Measurements from ENCODE around the gene ACSL1.
"Not testable (repeated sequence)": the region's sequence is repeated elsewhere in the genome, so short reads cannot be mapped to it uniquely, and the experiment has no call there.

The ACSL1 gene

GRCh38 chr4:184750926-184751584 lies 74.7 kb downstream of the ACSL1 start:
- peaks cover 12% of the 10 kb centered on the region for H3K4me1 Mint-ChIP-seq (ENCODE audit: low read depth)

GRCh38 chr4:184748251-184748652 lies 77.5 kb downstream of the ACSL1 start:
- H3K4me1 Mint-ChIP-seq (ENCODE audit: low read depth): peaks cover 16% of the 10 kb centered on the region
- H3K27ac Mint-ChIP-seq: no peak overlapping the region
- no peaks in the 10 kb centered on the region for H3K36me3 Mint-ChIP-seq (ENCODE audit: low read depth)
- no peaks in the 10 kb centered on the region for H3K9me3 Mint-ChIP-seq
- H3K27me3 Mint-ChIP-seq: no peaks in the 10 kb centered on the region
- H3K4me3 Mint-ChIP-seq: no peak overlapping the region

More at GRCh38 chr4:184750926-184751584, 74.7 kb downstream of the ACSL1 start:
- Mint-ChIP-seq H3K27ac (no peak overlapping the region), H3K36me3 (ENCODE audit: low read depth) (peaks cover 20% of the 10 kb centered on the region), H3K4me3 (no peak overlapping the region), H3K27me3 (no peaks in the 10 kb centered on the region), H3K9me3 (no peaks in the 10 kb centered on the region)

DNA sequence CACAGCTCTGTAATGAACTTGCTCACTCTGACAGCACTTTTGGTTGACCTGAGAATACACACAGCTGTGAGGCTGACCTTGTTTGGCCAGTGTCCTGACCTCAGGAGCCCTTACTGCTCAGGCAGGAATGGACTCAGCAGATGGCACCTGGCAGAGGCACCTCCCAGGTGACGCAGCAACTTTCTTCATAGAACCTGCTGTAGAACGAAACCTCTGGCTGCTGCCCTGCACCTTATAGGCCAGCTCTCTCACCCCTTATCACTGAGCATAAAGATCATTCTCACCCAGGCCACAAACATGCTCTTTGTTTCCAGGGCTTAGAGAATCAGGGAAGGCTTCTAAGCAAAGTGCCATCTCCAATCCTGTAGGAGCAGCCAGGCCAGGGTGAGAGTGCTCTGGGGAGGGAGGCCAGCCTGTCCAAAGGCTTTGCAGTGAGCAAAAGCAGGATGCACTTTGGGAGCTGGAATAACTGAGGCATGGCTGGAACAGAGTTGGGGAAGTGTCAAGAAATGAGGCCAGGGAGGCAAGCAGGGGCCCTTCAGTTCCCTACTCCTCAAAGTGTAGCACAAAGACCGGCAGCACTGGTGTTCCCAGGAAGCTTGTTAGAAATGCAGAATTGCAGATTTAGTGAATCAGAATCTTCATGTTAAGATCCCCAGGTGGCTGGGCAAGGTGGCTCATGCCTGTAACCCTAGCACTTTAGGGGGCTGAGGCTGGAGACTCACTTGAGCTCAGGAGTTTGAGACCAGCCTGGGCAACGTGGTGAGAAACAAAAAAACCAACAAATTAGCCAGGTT lies 78.5 kb downstream of the ACSL1 start:
- Mint-ChIP-seq H3K4me1 (ENCODE audit: low read depth) (peaks cover 16% of the 10 kb centered on the region), H3K27me3 (no peaks in the 10 kb centered on the region), H3K9me3 (no peaks in the 10 kb centered on the region), H3K36me3 (ENCODE audit: low read depth) (no peaks in the 10 kb centered on the region), H3K4me3 (no peak overlapping the region), H3K27ac (no peak overlapping the region)

DNA sequence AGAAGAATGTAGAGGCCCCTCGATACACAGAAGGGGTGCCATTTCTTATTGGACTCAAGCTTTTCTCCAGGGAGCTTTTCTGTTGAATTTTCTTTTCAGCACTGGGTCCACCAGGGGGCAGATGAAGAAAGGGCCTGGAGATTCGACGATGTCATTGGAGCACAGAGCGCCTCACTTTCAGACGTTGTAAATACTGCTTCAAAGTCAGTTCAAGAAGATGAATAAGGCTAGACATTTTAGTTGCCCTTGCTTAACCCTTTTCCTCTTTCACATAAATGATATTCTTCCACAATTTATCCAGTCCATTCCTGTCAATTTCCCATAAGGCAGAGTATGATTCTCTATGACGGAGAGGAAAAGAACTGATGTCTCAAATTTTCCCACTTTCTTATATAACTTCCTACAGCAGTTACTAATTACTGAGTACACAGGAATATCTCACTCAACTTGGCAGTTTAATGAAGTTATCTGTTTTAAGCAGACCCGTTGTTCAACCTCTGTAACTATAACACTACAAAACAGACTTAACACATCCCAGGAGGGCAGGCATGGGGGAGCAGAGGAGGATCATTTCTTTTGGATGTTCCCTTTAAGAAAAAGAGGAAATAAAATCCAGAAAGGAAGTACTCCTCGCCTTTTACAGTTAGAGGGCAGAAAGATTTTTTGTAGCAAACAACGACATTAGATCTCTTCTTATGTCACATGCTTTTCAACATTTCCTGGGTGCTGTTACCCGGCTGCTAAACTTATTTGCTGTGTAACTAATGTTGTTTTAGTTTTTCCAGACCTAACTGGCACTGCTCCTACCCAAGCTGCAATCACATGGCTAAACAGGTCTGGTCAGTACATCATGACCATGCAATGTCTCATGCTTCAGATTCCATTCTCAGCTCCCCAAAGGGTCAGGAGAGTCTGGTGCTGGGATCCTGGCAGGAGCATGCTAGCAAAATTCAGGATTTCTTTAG lies 79.7 kb downstream of the ACSL1 start:
- no peaks in the 10 kb centered on the region for H3K27me3 Mint-ChIP-seq
- H3K4me3 Mint-ChIP-seq: no peak overlapping the region
- H3K9me3 Mint-ChIP-seq: no peaks in the 10 kb centered on the region
- no peak overlapping the region for H3K27ac Mint-ChIP-seq
- peaks cover 16% of the 10 kb centered on the region for H3K4me1 Mint-ChIP-seq (ENCODE audit: low read depth)
- H3K36me3 Mint-ChIP-seq (ENCODE audit: low read depth): no peaks in the 10 kb centered on the region

DNA sequence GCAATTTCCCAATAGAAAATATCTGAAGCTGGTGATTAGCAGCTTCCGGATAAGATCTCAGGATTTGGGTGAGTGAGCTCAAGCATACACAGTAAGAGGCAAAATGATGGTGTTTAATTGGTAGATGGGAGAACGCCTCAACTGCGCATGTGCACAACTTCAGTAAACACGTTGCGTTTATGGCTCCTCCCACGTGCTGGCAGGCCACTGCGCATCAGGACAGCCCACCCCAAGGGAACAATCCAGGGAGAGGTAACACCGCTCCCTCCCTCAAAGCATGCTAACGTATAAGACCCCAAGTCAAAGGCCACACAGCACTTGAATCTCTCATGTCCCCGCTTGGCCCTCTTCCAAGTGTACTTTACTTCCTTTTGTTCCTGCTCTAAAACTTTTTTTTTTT lies 81.5 kb downstream of the ACSL1 start:
- H3K4me3 Mint-ChIP-seq: no peak overlapping the region
- H3K4me1 Mint-ChIP-seq (ENCODE audit: low read depth): peaks cover 28% of the 10 kb centered on the region
- H3K27ac Mint-ChIP-seq: no peak overlapping the region
- no peaks in the 10 kb centered on the region for H3K9me3 Mint-ChIP-seq
- H3K27me3 Mint-ChIP-seq: no peaks in the 10 kb centered on the region
- no peaks in the 10 kb centered on the region for H3K36me3 Mint-ChIP-seq (ENCODE audit: low read depth)

GRCh38 chr4:184743650-184744049 lies 82.1 kb downstream of the ACSL1 start:
- H3K4me3 Mint-ChIP-seq: no peak overlapping the region
- no peaks in the 10 kb centered on the region for H3K9me3 Mint-ChIP-seq
- no peak overlapping the region for H3K27ac Mint-ChIP-seq
- H3K27me3 Mint-ChIP-seq: no peaks in the 10 kb centered on the region
- no peaks in the 10 kb centered on the region for H3K36me3 Mint-ChIP-seq (ENCODE audit: low read depth)
- H3K4me1 Mint-ChIP-seq (ENCODE audit: low read depth): peaks cover 31% of the 10 kb centered on the region

GRCh38 chr4:184741651-184742050 lies 84.1 kb downstream of the ACSL1 start:
- not testable (repeated sequence) for H3K4me3 Mint-ChIP-seq; H3K9me3 Mint-ChIP-seq; H3K27me3 Mint-ChIP-seq; H3K27ac Mint-ChIP-seq; H3K36me3 Mint-ChIP-seq (ENCODE audit: low read depth)
- H3K4me1 Mint-ChIP-seq (ENCODE audit: low read depth): peaks cover 25% of the 10 kb centered on the region

- no peaks in the 10 kb centered on the region for H3K9me3 Mint-ChIP-seq
Measured at GRCh38 chr4:184740980-184741391, 84.8 kb downstream of the ACSL1 start.

GRCh38 chr4:184739575-184739974 lies 86.2 kb downstream of the ACSL1 start:
- Mint-ChIP-seq H3K4me1 (ENCODE audit: low read depth) (peaks cover 18% of the 10 kb centered on the region), H3K27ac (peak overlapping the region; percentile 31)
- not testable (repeated sequence) for H3K4me3 Mint-ChIP-seq; H3K9me3 Mint-ChIP-seq; H3K27me3 Mint-ChIP-seq; H3K36me3 Mint-ChIP-seq (ENCODE audit: low read depth)

More at GRCh38 chr4:184740980-184741391, 84.8 kb downstream of the ACSL1 start:
- no peak overlapping the region for H3K27ac Mint-ChIP-seq
- no peak overlapping the region for H3K4me3 Mint-ChIP-seq
- no peaks in the 10 kb centered on the region for H3K36me3 Mint-ChIP-seq (ENCODE audit: low read depth)
- H3K27me3 Mint-ChIP-seq: no peaks in the 10 kb centered on the region
- peaks cover 18% of the 10 kb centered on the region for H3K4me1 Mint-ChIP-seq (ENCODE audit: low read depth)

GRCh38 chr4:184734758-184735157 lies 91.0 kb downstream of the ACSL1 start:
- H3K27me3 Mint-ChIP-seq: no peaks in the 10 kb centered on the region
- H3K4me3 Mint-ChIP-seq: peak overlapping the region; percentile 96
- peaks cover 24% of the 10 kb centered on the region for H3K36me3 Mint-ChIP-seq (ENCODE audit: low read depth)
- peaks cover 40% of the 10 kb centered on the region for H3K4me1 Mint-ChIP-seq (ENCODE audit: low read depth)
- no peaks in the 10 kb centered on the region for H3K9me3 Mint-ChIP-seq
- H3K27ac Mint-ChIP-seq: peak overlapping the region; percentile 90

- H3K27me3 Mint-ChIP-seq: no peaks in the 10 kb centered on the region
- peaks cover 32% of the 10 kb centered on the region for H3K4me1 Mint-ChIP-seq (ENCODE audit: low read depth)
- H3K9me3 Mint-ChIP-seq: no peaks in the 10 kb centered on the region
- peak within 1 kb of the TSS; percentile 90 for H3K27ac Mint-ChIP-seq
- H3K4me3 Mint-ChIP-seq: peak within 1 kb of the TSS; percentile 96
- peaks cover 33% of the 10 kb centered on the region for H3K36me3 Mint-ChIP-seq (ENCODE audit: low read depth)
Measured at GRCh38 chr4:184733654-184734524, 91.9 kb downstream of the ACSL1 start, which contains the start of gene CENPU. Gene CENPU, minus strand, starts transcription at chr4:184734096. Its CDS starts 34 bp downstream, at chr4:184734062.

DNA sequence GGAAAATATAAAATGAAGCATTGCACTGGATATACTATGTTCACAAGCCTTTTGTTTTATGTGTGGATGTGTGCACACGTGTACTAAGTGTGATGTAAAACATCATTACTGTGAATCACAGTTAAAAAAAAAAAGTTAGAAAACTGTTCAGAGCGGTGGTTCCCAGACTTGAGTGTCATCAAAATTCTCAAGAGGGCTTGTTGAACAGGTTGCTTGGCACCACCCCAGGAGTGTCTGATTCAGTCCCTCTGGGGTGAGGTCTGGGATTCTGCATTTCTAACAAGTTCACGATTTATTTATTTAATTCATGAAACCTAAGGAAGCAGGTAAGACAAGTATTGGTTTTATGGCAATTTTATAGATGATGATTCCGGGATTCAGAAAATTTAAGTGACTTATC lies 93.6 kb downstream of the ACSL1 start:
- Mint-ChIP-seq H3K36me3 (ENCODE audit: low read depth) (peaks cover 49% of the 10 kb centered on the region), H3K4me1 (ENCODE audit: low read depth) (peaks cover 32% of the 10 kb centered on the region), H3K4me3 (peak overlapping the region; percentile 96), H3K27me3 (no peaks in the 10 kb centered on the region), H3K9me3 (no peaks in the 10 kb centered on the region), H3K27ac (no peak overlapping the region)

- H3K4me3 Mint-ChIP-seq: no peak overlapping the region
- no peaks in the 10 kb centered on the region for H3K27me3 Mint-ChIP-seq
- H3K9me3 Mint-ChIP-seq: no peaks in the 10 kb centered on the region
- H3K27ac Mint-ChIP-seq: no peak overlapping the region
- H3K4me1 Mint-ChIP-seq (ENCODE audit: low read depth): peaks cover 32% of the 10 kb centered on the region
- H3K36me3 Mint-ChIP-seq (ENCODE audit: low read depth): peaks cover 58% of the 10 kb centered on the region
Measured at GRCh38 chr4:184731056-184731455, 94.7 kb downstream of the ACSL1 start.

DNA sequence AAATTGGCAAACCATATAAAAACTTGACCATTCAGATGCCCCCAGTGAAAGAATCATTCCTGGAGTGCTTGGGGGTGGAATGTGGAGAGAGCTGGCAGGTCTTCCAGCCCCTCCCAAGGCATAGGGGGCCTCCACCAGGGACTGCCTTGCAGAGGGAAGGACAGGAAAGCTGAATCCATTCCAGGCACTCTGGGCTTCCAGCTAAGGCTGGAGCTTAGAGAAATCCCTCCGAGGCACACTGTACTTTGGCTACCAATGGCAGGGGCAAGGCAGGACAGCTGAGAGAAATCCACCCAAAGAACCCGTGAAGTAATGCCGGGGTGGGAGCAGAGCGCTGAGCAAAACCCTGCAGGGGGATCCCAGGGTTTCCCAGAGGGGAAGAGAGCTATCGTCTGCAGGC lies 95.8 kb downstream of the ACSL1 start:
- H3K9me3 Mint-ChIP-seq: no peaks in the 10 kb centered on the region
- H3K27me3 Mint-ChIP-seq: no peaks in the 10 kb centered on the region
- H3K4me3 Mint-ChIP-seq: no peak overlapping the region
- peaks cover 65% of the 10 kb centered on the region for H3K36me3 Mint-ChIP-seq (ENCODE audit: low read depth)
- peaks cover 32% of the 10 kb centered on the region for H3K4me1 Mint-ChIP-seq (ENCODE audit: low read depth)
- no peak overlapping the region for H3K27ac Mint-ChIP-seq
